OCI-LY7 (cell line): ENCODE measurements around the gene TRAPPC3L. TPM values are rescaled to one million over a fixed set of nuclear protein-coding genes. Genes with fewer than 3 reads are reported as not detected.

ENCODE experiments used
- Bru-seq: library from RNA; stranded (reverse); fragments of 400-500 nt; gene quantifications from one replicate; lab custom pipeline; 2021; lab: Mats Ljungman, UMichigan
- BruChase-seq, 2 experiments: library from RNA; stranded (reverse); fragments of 400-500 nt; gene quantifications; one replicate each; lab custom pipeline; 2021; lab: Mats Ljungman, UMichigan
- BruUV-seq: library from RNA; stranded (reverse); fragments of 400-500 nt; replicated peaks from 2 replicates; lab custom pipeline; 2021; lab: Mats Ljungman, UMichigan
- CTCF ChIA-PET: fragments of 300-600 bp; sonication (Branson Sonifier 250); formaldehyde crosslinking; loops from one replicate; lab custom pipeline; 2022; ENCODE audit warnings: antibody characterized with exemption; ENCODE audit not compliant: unreplicated experiment; lab: Charles Lee
- POLR2A ChIA-PET: fragments of 300-600 bp; sonication (Branson Sonifier 250); formaldehyde crosslinking; loops from one replicate; lab custom pipeline; 2022; ENCODE audit warnings: antibody characterized with exemption; lab: Charles Lee
- DNase-seq: peaks from one replicate; pipeline ENCODE4 v3.0.0-alpha.2; 2015; ENCODE audit warnings: low spot score
- H2AFZ ChIP-seq: fragments of 200-600 bp; sonication (generic), shearing (Covaris generic); 2 replicates; pipeline ENCODE4 v1.6.1; 2014; ENCODE audit warnings: mild to moderate bottlenecking, antibody characterized with exemption, low read length, moderate library complexity
- H3K27ac ChIP-seq: fragments of 200-600 bp; sonication (generic); 2 replicates; pipeline ENCODE4 v1.5.1; 2014; ENCODE audit warnings: mixed run types, low read depth, mild to moderate bottlenecking, moderate library complexity, low read length, inconsistent platforms; ENCODE audit not compliant: poor library complexity, severe bottlenecking
- H3K36me3 ChIP-seq: fragments of 200-600 bp; sonication (generic); 2 replicates; pipeline ENCODE4 v1.6.1; 2014; ENCODE audit warnings: mild to moderate bottlenecking, antibody characterized with exemption, low read length, moderate library complexity, mixed read lengths; ENCODE audit not compliant: insufficient read depth
- H3K4me1 ChIP-seq: fragments of 200-600 bp; sonication (generic); 2 replicates; pipeline ENCODE4 v1.5.1; 2014; ENCODE audit warnings: mild to moderate bottlenecking, low read length; ENCODE audit not compliant: insufficient read depth, poor library complexity, severe bottlenecking
- H3K4me2 ChIP-seq: fragments of 200-600 bp; sonication (generic); 2 replicates; pipeline ENCODE4 v1.6.1; 2014; ENCODE audit warnings: mild to moderate bottlenecking, low read length
- H3K4me3 ChIP-seq: fragments of 200-600 bp; sonication (generic); 2 replicates; pipeline ENCODE4 v1.5.1; 2014; ENCODE audit warnings: mild to moderate bottlenecking, low read depth, low read length; ENCODE audit not compliant: poor library complexity, severe bottlenecking
- H3K79me2 ChIP-seq: fragments of 200-600 bp; sonication (generic); 2 replicates; pipeline ENCODE4 v1.6.1; 2016; ENCODE audit warnings: low read depth, mild to moderate bottlenecking, low read length, moderate library complexity, mixed read lengths; ENCODE audit not compliant: insufficient read depth
- H3K9me2 ChIP-seq: fragments of 200-600 bp; sonication (generic); 2 replicates; pipeline ENCODE4 v1.6.1; 2016; ENCODE audit warnings: mild to moderate bottlenecking, low read length, mixed read lengths; ENCODE audit not compliant: insufficient read depth
- H3K9me3 ChIP-seq: fragments of 200-600 bp; sonication (generic); 2 replicates; pipeline ENCODE4 v1.6.1; 2014; ENCODE audit warnings: mild to moderate bottlenecking, mixed run types, low read length, mixed read lengths
- H4K20me1 ChIP-seq: fragments of 200-600 bp; sonication (generic); 2 replicates; pipeline ENCODE4 v1.6.1; 2014; ENCODE audit warnings: mild to moderate bottlenecking, antibody characterized with exemption, low read length, moderate library complexity, mixed read lengths; ENCODE audit not compliant: insufficient read depth
- EZH2phosphoT487 ChIP-seq: fragments of 200-600 bp; sonication (generic); IDR thresholded peaks from 2 replicates; pipeline ENCODE4 v1.6.1; 2018; ENCODE audit warnings: low read depth, borderline replicate concordance, mild to moderate bottlenecking, mixed run types, antibody characterized with exemption, low read length, moderate library complexity, mixed read lengths
- intact Hi-C: fragments of 100-400 bp; cut with micrococcal nuclease; formaldehyde crosslinking; loops from one replicate; pipeline ENCODE4 v1.10.0; 2022; ENCODE audit not compliant: unreplicated experiment
- long read RNA-seq: library from polyadenylated mRNA; stranded (forward); transcript quantifications from one replicate; pipeline ENCODE4 v2.0.0, GENCODE V29; 2022
- total RNA-seq, 2 experiments: library from RNA; depleted of rRNA in 1 of 2; stranded (reverse); fragments of >200 nt in 1 of 2; shearing (Covaris generic) in 1 of 2; gene quantifications; 2 replicates each; pipeline ENCODE4 v1.2.3, GENCODE V29; 2014 to 2022
- TF ChIP-seq, protein P1 (sequence below): fragments of 200-600 bp; sonication (generic); conservative IDR thresholded peaks from 2 replicates; pipeline ENCODE4 v1.5.1; 2014; ENCODE audit warnings: mild to moderate bottlenecking, antibody characterized with exemption, low read length, moderate library complexity, mixed read lengths

TRAPPC3L gene
- total RNA-seq (2014; rRNA removed; shearing (Covaris generic)) (not detected in 2 replicates), total RNA-seq (2022) (not detected in 2 replicates), Bru-seq, nascent RNA (percentile 3 among the genes with signal in this experiment), BruChase-seq, experiment 1, labeled RNA remaining after a 6-hour chase (percentile 3 among the genes with signal in this experiment), BruChase-seq, experiment 2, labeled RNA remaining after a 2-hour chase (not detected)
- long read RNA-seq = 0 reads

DNA sequence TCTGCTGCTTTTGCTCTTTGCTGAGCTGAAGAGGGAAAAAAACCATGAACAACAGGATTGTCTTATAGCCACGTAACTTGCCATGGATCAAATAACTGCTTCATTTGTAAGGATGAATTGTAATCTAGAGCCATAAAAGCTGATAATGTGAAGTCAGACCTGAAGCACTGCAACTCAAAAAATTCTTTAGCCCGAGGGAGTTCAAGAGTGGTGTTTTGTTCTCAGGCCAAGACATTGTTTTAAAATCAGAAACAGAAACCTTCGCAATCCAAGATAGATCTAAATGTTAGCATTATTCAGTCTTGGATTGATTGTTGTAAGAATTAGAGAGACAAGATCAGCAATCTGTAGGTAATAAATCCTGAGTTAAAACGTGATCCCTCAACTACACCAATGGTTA lies at the start of gene TRAPPC3L:
Gene TRAPPC3L (minus strand): TSS at position 34 of the 400 bp plus-strand sequence. CDS start 170 bp downstream, outside the sequence.
- no peak for TF ChIP-seq EZH2phosphoT487
- TF ChIP-seq, protein P1, sequence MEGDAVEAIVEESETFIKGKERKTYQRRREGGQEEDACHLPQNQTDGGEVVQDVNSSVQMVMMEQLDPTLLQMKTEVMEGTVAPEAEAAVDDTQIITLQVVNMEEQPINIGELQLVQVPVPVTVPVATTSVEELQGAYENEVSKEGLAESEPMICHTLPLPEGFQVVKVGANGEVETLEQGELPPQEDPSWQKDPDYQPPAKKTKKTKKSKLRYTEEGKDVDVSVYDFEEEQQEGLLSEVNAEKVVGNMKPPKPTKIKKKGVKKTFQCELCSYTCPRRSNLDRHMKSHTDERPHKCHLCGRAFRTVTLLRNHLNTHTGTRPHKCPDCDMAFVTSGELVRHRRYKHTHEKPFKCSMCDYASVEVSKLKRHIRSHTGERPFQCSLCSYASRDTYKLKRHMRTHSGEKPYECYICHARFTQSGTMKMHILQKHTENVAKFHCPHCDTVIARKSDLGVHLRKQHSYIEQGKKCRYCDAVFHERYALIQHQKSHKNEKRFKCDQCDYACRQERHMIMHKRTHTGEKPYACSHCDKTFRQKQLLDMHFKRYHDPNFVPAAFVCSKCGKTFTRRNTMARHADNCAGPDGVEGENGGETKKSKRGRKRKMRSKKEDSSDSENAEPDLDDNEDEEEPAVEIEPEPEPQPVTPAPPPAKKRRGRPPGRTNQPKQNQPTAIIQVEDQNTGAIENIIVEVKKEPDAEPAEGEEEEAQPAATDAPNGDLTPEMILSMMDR = no peak
- ChIA-PET CTCF (no interaction called here), POLR2A (interaction anchor here (0.6 to 1.2 kb wide), 2 partner anchors 10 to 24 kb away, joined by 3 read pairs; no protein-coding TSS in a partner anchor)
- no peak within 1 kb of the TSS for H3K4me3 ChIP-seq
- no peaks in the 10 kb centered on the region for H3K9me2 ChIP-seq
- H3K4me2 ChIP-seq = no peak within 1 kb of the TSS
- DNase-seq = no peak
- H3K36me3 ChIP-seq = no peaks in the 10 kb centered on the region
- no TSS peak for BruUV-seq
- H2AFZ ChIP-seq = 0 out of 2 replicates have a peak within 1 kb of the TSS, but pooled peaks have one; percentile 5
- intact Hi-C loops = no loop called here
- no peak within 1 kb of the TSS for H3K27ac ChIP-seq
- no peaks in the 10 kb centered on the region for H3K79me2 ChIP-seq
- H3K4me1 ChIP-seq = no peaks in the 10 kb centered on the region
- no peaks in the 10 kb centered on the region for H4K20me1 ChIP-seq
- no peaks in the 10 kb centered on the region for H3K9me3 ChIP-seq

DNA sequence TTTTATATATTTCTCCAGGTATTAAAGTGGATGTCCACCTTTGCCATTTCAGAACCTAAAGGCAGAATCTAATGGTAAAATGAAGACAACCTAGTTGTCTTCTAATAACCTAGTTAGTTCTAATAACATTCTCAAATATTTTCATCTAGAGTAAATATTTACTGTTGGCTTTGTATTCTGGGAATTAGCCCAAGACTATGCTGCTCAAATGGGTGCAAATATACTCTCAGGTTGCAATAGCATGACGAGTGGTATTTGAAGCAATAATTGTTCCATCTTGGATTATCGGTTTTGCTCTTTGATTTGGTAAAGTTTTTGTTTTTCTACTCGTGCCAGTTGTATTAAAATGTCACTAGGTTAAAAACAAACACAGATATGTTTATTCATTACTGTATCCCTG lies 49.8 kb upstream of the TRAPPC3L start:
- Histone ChIP-seq H3K27ac (no peak overlapping the region), H2AFZ (no peak overlapping the region), H3K9me3 (no peaks in the 10 kb centered on the region; the same call in 1 of the 2 replicates), H3K4me2 (no peak overlapping the region), H3K9me2 (no peaks in the 10 kb centered on the region), H3K4me3 (no peak overlapping the region), H3K79me2 (no peaks in the 10 kb centered on the region), H3K4me1 (no peaks in the 10 kb centered on the region), H4K20me1 (no peaks in the 10 kb centered on the region), H3K36me3 (peaks cover 59% of the 10 kb centered on the region)
- TF ChIP-seq, protein P1 = no peak
- TF ChIP-seq EZH2phosphoT487 = no peak
- CTCF ChIA-PET = no interaction called here
- POLR2A ChIA-PET = interaction anchor here (0.7 kb wide), 1 partner anchor 24 kb away, joined by 3 read pairs; no protein-coding TSS in a partner anchor
- BruUV-seq = no TSS peak
- no peak for DNase-seq
- intact Hi-C loops = no loop called here

DNA sequence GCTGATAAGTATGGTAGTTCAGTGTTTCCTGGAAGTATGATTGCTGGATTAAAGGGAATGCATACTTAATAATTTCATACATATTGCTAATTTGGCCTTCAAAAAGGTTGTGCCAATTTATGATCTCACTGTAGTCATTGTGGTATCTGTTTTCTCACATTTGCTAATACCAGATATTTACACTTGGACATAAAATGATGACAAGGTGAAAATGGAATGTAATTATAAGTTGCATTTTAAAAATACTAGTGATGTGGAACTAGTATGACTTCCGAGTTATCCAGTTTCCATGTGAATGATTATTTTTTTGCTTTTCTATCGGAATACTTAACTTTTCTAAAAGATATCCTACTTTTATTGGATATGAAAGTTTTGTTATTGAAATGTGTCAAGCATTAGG lies 41.3 kb upstream of the TRAPPC3L start:
- 0 out of 2 replicates have a peak, but pooled peaks cover 3% of the 10 kb centered on the region for H3K79me2 ChIP-seq
- H3K9me2 ChIP-seq = no peaks in the 10 kb centered on the region
- no peaks in the 10 kb centered on the region for H3K4me1 ChIP-seq
- no TSS peak for BruUV-seq
- intact Hi-C loops = no loop called here
- no peaks in the 10 kb centered on the region; the same call in 1 of the 2 replicates for H3K9me3 ChIP-seq
- no peak overlapping the region for H2AFZ ChIP-seq
- H3K4me3 ChIP-seq = no peak overlapping the region
- H3K36me3 ChIP-seq = peaks cover 82% of the 10 kb centered on the region
- no peaks in the 10 kb centered on the region for H4K20me1 ChIP-seq
- no peak overlapping the region for H3K4me2 ChIP-seq
- no peak for DNase-seq
- H3K27ac ChIP-seq = no peak overlapping the region
- CTCF ChIA-PET = no interaction called here
- TF ChIP-seq, protein P1 = no peak
- no peak for TF ChIP-seq EZH2phosphoT487
- POLR2A ChIA-PET = interaction anchor here (1.3 kb wide), 1 partner anchor 9 kb away, joined by 8 read pairs; no protein-coding TSS in a partner anchor
